ENCODE results near the gene VPS39.

The VPS39 gene

GRCh38 chr15:42194513-42194912 is 13.6 kb downstream of the VPS39 start:
- peak; percentile 88 for DNase-seq

GRCh38 chr15:42193383-42193782 is 14.7 kb downstream of the VPS39 start:
- no peak for DNase-seq

- no peak for DNase-seq
These were observed 16.3 kb downstream of the VPS39 start for GRCh38 chr15:42191610-42192346.

- DNase-seq = no peak
These were observed 17.7 kb downstream of the VPS39 start for GRCh38 chr15:42190370-42190769.

- peak; percentile 54 for DNase-seq
These were observed 22.3 kb downstream of the VPS39 start for GRCh38 chr15:42185801-42186200.

- no peak for DNase-seq
These were observed 23.4 kb downstream of the VPS39 start for GRCh38 chr15:42184736-42185135.

GRCh38 chr15:42184296-42184695 is 23.8 kb downstream of the VPS39 start:
- DNase-seq = peak; percentile 98

GRCh38 chr15:42182961-42183360 is 25.1 kb downstream of the VPS39 start:
- DNase-seq = peak; percentile 81

- no peak for DNase-seq
These were observed 25.7 kb downstream of the VPS39 start for GRCh38 chr15:42182328-42182886.

- DNase-seq = no peak
These were observed 30.0 kb downstream of the VPS39 start for GRCh38 chr15:42178056-42178455.

GRCh38 chr15:42175671-42176070 is 32.4 kb downstream of the VPS39 start:
- DNase-seq = no peak

- no peak for DNase-seq
These were observed 35.6 kb downstream of the VPS39 start for GRCh38 chr15:42172475-42172874.

GRCh38 chr15:42171795-42172194 is 36.3 kb downstream of the VPS39 start:
- DNase-seq = no peak

- peak; percentile 40 for DNase-seq
These were observed 37.0 kb downstream of the VPS39 start for GRCh38 chr15:42171122-42171521.

GRCh38 chr15:42166225-42166940 is 41.7 kb downstream of the VPS39 start:
- no peak for DNase-seq

- peak; percentile 68 for DNase-seq
These were observed 43.0 kb downstream of the VPS39 start for GRCh38 chr15:42165106-42165505.

- no peak for DNase-seq
These were observed 44.1 kb downstream of the VPS39 start for GRCh38 chr15:42163947-42164550.

GRCh38 chr15:42163291-42163690 is 44.8 kb downstream of the VPS39 start:
- no peak for DNase-seq

GRCh38 chr15:42160136-42160535 is 48.0 kb downstream of the VPS39 start:
- DNase-seq = no peak

- no peak for DNase-seq
These were observed 48.6 kb downstream of the VPS39 start for GRCh38 chr15:42159381-42160015.

- DNase-seq = no peak
These were observed 49.2 kb downstream of the VPS39 start for GRCh38 chr15:42158941-42159340.

GRCh38 chr15:42157981-42158765 is 49.9 kb downstream of the VPS39 start:
- peak; percentile 41 for DNase-seq

All from MV-4-11 (cell line).